SK-N-MC (cell line): Measurements from ENCODE around the gene ANO2.

Source experiments
- EZH2 ChIP-seq: fragments of 200-600 bp; sonication (generic); IDR thresholded peaks from one replicate; pipeline ENCODE4 v1.6.1; 2017; ENCODE audit warnings: antibody characterized with exemption
- POLR2AphosphoS5 ChIP-seq: IDR thresholded peaks from 2 replicates; pipeline ENCODE4 v1.6.1; 2012; ENCODE audit warnings: mild to moderate bottlenecking, low read depth, low read length, borderline replicate concordance

DNA sequence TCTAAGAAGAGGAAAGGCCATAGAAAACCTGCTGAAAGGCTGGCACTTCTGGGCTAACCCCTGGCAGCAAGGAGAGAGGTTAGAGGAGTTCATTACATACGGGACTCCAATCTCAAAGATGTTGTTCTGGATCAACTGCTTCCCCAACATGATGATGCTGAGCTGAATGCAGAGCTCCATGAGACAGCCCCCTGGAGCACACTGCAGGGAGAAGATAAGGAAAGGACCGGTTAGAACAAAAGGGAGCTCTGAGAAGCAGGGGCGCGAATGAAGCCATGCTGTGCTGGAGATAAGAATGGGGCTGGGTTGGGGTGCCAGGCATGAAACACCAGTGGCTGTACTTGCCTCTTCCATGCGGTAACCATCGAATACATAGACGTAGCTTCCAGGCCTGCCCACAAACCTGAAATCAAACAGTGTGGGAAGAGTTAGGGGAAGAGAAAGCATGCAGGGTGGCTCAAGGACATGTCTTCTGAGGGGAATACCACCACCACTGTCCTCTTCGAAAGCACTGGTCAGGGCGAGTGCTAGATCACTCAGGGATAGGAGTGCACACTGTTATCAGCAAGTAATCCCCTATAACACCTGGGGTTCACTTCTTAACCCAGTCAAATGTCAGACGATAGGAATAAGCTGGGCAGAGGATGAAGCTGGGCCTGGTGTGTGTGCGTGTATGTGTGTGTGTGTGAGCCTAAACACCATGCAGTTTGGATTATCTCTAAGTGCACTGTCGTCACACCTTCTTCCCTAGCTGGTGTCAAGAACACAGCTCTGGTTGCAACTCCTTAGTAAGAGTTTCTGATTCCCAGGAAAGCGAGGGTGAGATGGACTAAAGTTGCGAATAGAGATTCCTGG is 332.3 kb downstream of the ANO2 start:
- TF ChIP-seq POLR2AphosphoS5 (no peak), EZH2 (no peak)
